ENCODE measurements around the gene STAP2. TPM values are rescaled to one million over a fixed set of nuclear protein-coding genes. Genes with fewer than 3 reads are reported as not detected.

Gene STAP2
- polyA plus RNA-seq, 1 experiment = 5.3 TPM

DNA sequence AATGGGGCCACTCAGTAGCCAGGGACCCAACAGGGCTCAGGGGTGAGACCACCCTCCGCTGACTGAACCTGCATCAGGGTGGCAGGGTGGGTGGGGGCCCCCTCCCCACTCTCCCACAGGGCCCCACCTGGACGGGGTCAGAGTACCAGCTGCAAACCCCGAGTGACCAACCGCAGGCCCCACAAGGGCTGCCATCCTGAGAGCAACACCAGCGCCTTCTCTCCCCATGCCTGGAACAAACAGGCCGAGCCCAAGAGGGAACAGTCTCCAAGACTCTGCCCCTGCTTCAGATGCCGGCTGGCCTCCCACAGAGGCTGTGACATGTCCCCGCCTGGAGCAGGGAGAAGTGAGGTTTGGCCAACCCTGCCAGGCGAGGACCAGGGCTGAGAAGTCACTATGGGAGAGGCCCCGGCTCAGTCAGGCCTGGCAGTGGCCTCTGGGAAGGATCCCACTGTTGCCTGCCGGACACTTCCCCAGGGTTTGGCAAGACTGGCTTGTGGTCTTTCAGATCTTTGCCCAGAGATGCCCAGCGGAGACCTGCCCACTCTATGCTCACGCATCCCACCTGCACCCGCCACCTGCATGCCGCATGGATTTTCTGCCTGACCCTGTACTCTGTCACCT, 31.9 kb upstream of the STAP2 start:
- DNase-seq (ENCODE audit: low read depth, low spot score) = no peak
- H3K27me3 ChIP-seq (ENCODE audit: control insufficient read depth, insufficient read depth, low read length) = no peaks in the 10 kb centered on the region
- TF ChIP-seq, protein P1, sequence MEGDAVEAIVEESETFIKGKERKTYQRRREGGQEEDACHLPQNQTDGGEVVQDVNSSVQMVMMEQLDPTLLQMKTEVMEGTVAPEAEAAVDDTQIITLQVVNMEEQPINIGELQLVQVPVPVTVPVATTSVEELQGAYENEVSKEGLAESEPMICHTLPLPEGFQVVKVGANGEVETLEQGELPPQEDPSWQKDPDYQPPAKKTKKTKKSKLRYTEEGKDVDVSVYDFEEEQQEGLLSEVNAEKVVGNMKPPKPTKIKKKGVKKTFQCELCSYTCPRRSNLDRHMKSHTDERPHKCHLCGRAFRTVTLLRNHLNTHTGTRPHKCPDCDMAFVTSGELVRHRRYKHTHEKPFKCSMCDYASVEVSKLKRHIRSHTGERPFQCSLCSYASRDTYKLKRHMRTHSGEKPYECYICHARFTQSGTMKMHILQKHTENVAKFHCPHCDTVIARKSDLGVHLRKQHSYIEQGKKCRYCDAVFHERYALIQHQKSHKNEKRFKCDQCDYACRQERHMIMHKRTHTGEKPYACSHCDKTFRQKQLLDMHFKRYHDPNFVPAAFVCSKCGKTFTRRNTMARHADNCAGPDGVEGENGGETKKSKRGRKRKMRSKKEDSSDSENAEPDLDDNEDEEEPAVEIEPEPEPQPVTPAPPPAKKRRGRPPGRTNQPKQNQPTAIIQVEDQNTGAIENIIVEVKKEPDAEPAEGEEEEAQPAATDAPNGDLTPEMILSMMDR (IDR thresholded peaks at IDR 0.05; ENCODE audit: low read depth, low read length) = no peak
- POLR2A ChIA-PET = interaction anchor here (1.3 kb wide), 1 partner anchor 10 kb away, joined by 3 read pairs; no protein-coding TSS in a partner anchor
- H3K9me3 ChIP-seq (ENCODE audit: control insufficient read depth, insufficient read depth, low read length) = no peaks in the 10 kb centered on the region; the same call in 1 of the 2 replicates
- H3K27ac ChIP-seq (ENCODE audit: low read depth, low read length) = no peak overlapping the region
- no peak overlapping the region for H3K4me3 ChIP-seq (ENCODE audit: low read depth, low read length)
- CTCF ChIA-PET = interaction anchor here (1.0 to 1.1 kb wide), 2 partner anchors 15 to 17 kb away, joined by 3 to 4 read pairs; no protein-coding TSS in a partner anchor

DNA sequence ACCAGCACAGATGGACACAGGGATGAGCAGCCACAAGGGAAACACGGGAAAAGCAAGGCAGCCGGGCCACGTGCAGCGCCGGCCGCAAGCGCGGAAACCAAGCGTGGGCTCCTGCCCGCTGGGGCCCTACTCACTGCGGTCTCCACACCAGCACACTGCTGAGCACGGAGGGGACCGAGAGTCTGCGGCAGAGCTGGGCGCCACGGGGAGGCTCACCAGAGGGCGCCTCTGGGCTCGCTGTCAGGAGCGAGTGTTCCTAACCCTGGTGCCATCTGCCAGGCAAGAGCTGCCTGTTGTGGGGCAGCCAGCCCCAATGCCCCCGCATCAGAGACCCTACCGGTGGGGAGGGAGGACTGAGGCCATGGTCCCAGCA, 31.2 kb upstream of the STAP2 start:
- ChIA-PET POLR2A (no interaction called here), CTCF (interaction anchor here (1.0 to 1.1 kb wide), 2 partner anchors 16 to 17 kb away, joined by 3 to 4 read pairs; no protein-coding TSS in a partner anchor)
- Histone ChIP-seq H3K27me3 (ENCODE audit: control insufficient read depth, insufficient read depth, low read length) (no peaks in the 10 kb centered on the region), H3K9me3 (ENCODE audit: control insufficient read depth, insufficient read depth, low read length) (no peaks in the 10 kb centered on the region; the same call in 1 of the 2 replicates), H3K27ac (ENCODE audit: low read depth, low read length) (no peak overlapping the region), H3K4me3 (ENCODE audit: low read depth, low read length) (no peak overlapping the region)
- DNase-seq (ENCODE audit: low read depth, low spot score) = no peak
- TF ChIP-seq, protein P1 (IDR thresholded peaks at IDR 0.05; ENCODE audit: low read depth, low read length) = peak; percentile 48

DNA sequence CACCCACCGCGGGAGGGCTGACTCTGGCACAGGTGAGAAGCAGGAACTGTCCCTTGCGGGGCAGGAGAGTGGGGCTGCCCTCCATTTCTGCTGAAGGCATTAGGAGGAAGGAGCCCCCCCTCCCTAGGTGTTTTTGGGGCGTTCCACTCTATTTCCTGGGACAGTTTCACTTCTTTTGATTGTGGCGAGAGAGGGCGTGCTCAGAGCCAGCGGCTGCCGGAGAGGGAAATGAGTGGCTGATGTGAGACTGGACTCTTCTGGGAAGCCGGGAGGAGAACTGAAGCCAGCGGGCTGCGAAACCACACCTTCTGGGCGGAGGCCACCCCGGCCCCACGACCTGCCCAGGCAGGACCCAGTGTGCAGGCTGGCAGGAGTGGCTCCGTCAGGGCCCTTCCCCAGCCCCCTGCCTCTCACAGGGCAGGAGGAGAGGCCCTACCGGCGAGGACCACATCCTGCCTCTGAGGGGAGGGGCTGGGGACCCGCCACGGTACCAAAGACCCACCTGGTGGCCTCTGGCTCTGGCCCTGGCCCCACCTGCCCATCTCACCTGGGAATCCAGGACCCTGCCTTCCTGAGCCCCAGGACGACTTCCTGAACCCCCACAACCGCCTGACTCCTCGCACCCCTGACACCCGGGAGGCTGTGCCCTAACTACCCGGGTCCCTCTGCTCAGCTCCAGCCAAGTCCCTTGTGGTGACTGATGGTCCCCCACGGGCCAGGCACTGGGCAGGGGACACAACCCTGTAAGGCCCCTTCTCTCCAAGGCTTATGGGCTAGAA, 30.7 kb upstream of the STAP2 start:
- CTCF ChIA-PET = interaction anchor here (1.0 to 1.1 kb wide), 2 partner anchors 16 kb away, joined by 3 to 4 read pairs; no protein-coding TSS in a partner anchor
- POLR2A ChIA-PET = interaction anchor here (0.9 kb wide), 1 partner anchor 75 kb away, joined by 3 read pairs; no protein-coding TSS in a partner anchor
- DNase-seq (ENCODE audit: low read depth, low spot score) = no peak
- Histone ChIP-seq H3K27ac (ENCODE audit: low read depth, low read length) (peak overlapping the region; percentile 39), H3K27me3 (ENCODE audit: control insufficient read depth, insufficient read depth, low read length) (no peaks in the 10 kb centered on the region), H3K9me3 (ENCODE audit: control insufficient read depth, insufficient read depth, low read length) (no peaks in the 10 kb centered on the region; the same call in 1 of the 2 replicates), H3K4me3 (ENCODE audit: low read depth, low read length) (no peak overlapping the region)
- TF ChIP-seq, protein P1 (IDR thresholded peaks at IDR 0.05; ENCODE audit: low read depth, low read length) = no peak

DNA sequence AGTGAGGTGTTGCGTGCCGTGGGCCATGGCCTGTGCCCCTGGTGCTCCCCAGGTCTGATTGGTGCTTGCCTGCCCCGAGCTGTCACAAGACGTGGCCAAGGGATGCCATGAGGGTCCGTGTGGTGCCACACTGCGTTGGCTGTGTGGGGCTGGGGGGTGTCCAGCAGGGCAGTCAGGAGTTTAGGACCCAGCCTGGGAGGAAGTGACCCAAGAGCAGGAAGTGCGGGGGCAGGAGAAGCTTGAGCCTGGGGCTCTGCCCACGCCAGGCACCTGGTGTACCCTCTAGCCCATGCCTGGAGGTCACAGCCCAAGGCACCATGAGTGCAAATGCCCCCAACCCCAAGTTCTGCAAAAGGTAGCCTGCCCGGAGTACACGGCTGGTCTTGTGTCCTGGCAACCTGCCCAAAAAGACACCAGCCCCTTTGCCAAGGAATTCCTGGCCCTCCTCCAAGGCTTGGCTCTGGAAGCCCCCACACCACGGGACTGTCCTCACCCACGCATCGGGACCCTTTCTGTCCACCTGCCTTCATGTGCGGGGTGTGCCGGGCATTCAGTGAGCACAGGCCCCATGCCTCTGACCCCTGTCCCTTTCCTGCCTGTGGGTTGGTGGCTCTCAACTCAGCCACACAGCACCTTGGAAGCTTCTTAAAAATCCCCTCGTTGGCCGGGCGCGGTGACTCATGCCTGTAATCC, 29.6 kb upstream of the STAP2 start:
- TF ChIP-seq, protein P1 (IDR thresholded peaks at IDR 0.05; ENCODE audit: low read depth, low read length) = no peak
- Histone ChIP-seq H3K27me3 (ENCODE audit: control insufficient read depth, insufficient read depth, low read length) (no peaks in the 10 kb centered on the region), H3K4me3 (ENCODE audit: low read depth, low read length) (no peak overlapping the region), H3K27ac (ENCODE audit: low read depth, low read length) (no peak overlapping the region), H3K9me3 (ENCODE audit: control insufficient read depth, insufficient read depth, low read length) (no peaks in the 10 kb centered on the region; the same call in 1 of the 2 replicates)
- ChIA-PET POLR2A (interaction anchor here (0.6 to 0.9 kb wide), 2 partner anchors 30 to 76 kb away, joined by 3 to 4 read pairs; no protein-coding TSS in a partner anchor), CTCF (interaction anchor here (1.4 kb wide), 1 partner anchor 16 kb away, joined by 3 read pairs; no protein-coding TSS in a partner anchor)
- DNase-seq (ENCODE audit: low read depth, low spot score) = no peak

All from AG04450 (cell line).